Ishikawa (cell line): Measurements from ENCODE around the gene RPUSD1.

Experiments used
- CEBPB ChIP-seq: IDR thresholded peaks from 2 replicates; pipeline ENCODE4 v1.6.1; 2012
- CREB1 ChIP-seq: IDR thresholded peaks from 2 replicates; pipeline ENCODE4 v1.6.1; 2012; ENCODE audit warnings: low read depth
- EGR1 ChIP-seq: IDR thresholded peaks from 2 replicates; pipeline ENCODE4 v1.6.1; 2012
- EP300 ChIP-seq: IDR thresholded peaks from 2 replicates; pipeline ENCODE4 v1.6.1; 2012; ENCODE audit warnings: borderline replicate concordance
- FOXM1 ChIP-seq: IDR thresholded peaks from 2 replicates; pipeline ENCODE4 v1.6.1; 2012; ENCODE audit warnings: low read depth, borderline replicate concordance
- MAX ChIP-seq: IDR thresholded peaks from 2 replicates; pipeline ENCODE4 v1.6.1; 2012
- NFIC ChIP-seq: IDR thresholded peaks from 2 replicates; pipeline ENCODE4 v1.6.1; 2012
- RAD21 ChIP-seq: IDR thresholded peaks from 2 replicates; pipeline ENCODE4 v1.6.1; 2012; ENCODE audit warnings: low read depth
- REST ChIP-seq: IDR thresholded peaks from 2 replicates; pipeline ENCODE4 v1.6.1; 2012; ENCODE audit warnings: low read depth, mild to moderate bottlenecking
- TAF1 ChIP-seq: IDR thresholded peaks from 2 replicates; pipeline ENCODE4 v1.6.1; 2012; ENCODE audit warnings: low read depth, mild to moderate bottlenecking
- TCF12 ChIP-seq: IDR thresholded peaks from 2 replicates; pipeline ENCODE4 v1.6.1; 2012; ENCODE audit warnings: low read depth
- TEAD4 ChIP-seq: IDR thresholded peaks from 2 replicates; pipeline ENCODE4 v1.6.1; 2012
- USF1 ChIP-seq: IDR thresholded peaks from 2 replicates; pipeline ENCODE4 v1.6.1; 2012
- YY1 ChIP-seq: IDR thresholded peaks from 2 replicates; pipeline ENCODE4 v1.6.1; 2012; ENCODE audit warnings: low read depth
- ZBTB7A ChIP-seq: IDR thresholded peaks from 2 replicates; pipeline ENCODE4 v1.6.1; 2012; ENCODE audit warnings: low read depth

RPUSD1 gene

GRCh38 chr16:789191-789850, 1.1 kb upstream of the RPUSD1 start:
- TF ChIP-seq TEAD4 (no peak), ZBTB7A (no peak), EP300 (no peak)

- TF ChIP-seq TAF1 (peak; percentile 67; the same call in 1 of the 2 replicates), TCF12 (no peak), YY1 (0 out of 2 replicates have a peak, but pooled peaks have one; percentile 39), MAX (peak; percentile 75), USF1 (no peak)
Measured at GRCh38 chr16:788399-789126, 382 bp upstream of the RPUSD1 start, which contains the start of gene CHTF18. Gene CHTF18, plus strand, starts transcription at chr16:788620. Its CDS starts 65 bp downstream, at chr16:788685.

GRCh38 chr16:787321-787966, 737 bp downstream of the RPUSD1 start:
- TF ChIP-seq CEBPB (no peak), ZBTB7A (0 out of 2 replicates have a peak, but pooled peaks have one; percentile 22), NFIC (no peak), REST (no peak), RAD21 (no peak), MAX (peak; percentile 49; the same call in 1 of the 2 replicates)

GRCh38 chr16:785563-786535, 2.3 kb downstream of the RPUSD1 start:
- TF ChIP-seq YY1 (no peak), TCF12 (no peak), CEBPB (no peak), TEAD4 (no peak), EP300 (no peak), RAD21 (peak; percentile 51; the same call in 1 of the 2 replicates), NFIC (no peak)

GRCh38 chr16:784431-784830, 3.8 kb downstream of the RPUSD1 start:
- TF ChIP-seq USF1: no peak
- no peak for TF ChIP-seq YY1
- no peak for TF ChIP-seq CREB1
- TF ChIP-seq MAX: no peak
- no peak for TF ChIP-seq FOXM1
- no peak for TF ChIP-seq EGR1
- TF ChIP-seq TEAD4: no peak
- no peak for TF ChIP-seq RAD21
- TF ChIP-seq TCF12: no peak
- no peak for TF ChIP-seq NFIC
- no peak for TF ChIP-seq EP300

- TF ChIP-seq CREB1: no peak
- TF ChIP-seq TCF12: no peak
- TF ChIP-seq EP300: no peak
- TF ChIP-seq NFIC: no peak
- TF ChIP-seq FOXM1: no peak
- TF ChIP-seq EGR1: no peak
- TF ChIP-seq RAD21: no peak
- TF ChIP-seq YY1: no peak
- no peak for TF ChIP-seq MAX
Measured at GRCh38 chr16:783404-784161, 4.6 kb downstream of the RPUSD1 start.
